ENCODE data around the gene NOSTRIN. TPM values are rescaled to one million over a fixed set of nuclear protein-coding genes. Genes with fewer than 3 reads are reported as not detected.
"Not testable (repeated sequence)": the region's sequence is repeated elsewhere in the genome, so short reads cannot be mapped to it uniquely, and the experiment has no call there.

NOSTRIN gene
- total RNA-seq, 2 experiments from 2014 or later = not detected

DNA sequence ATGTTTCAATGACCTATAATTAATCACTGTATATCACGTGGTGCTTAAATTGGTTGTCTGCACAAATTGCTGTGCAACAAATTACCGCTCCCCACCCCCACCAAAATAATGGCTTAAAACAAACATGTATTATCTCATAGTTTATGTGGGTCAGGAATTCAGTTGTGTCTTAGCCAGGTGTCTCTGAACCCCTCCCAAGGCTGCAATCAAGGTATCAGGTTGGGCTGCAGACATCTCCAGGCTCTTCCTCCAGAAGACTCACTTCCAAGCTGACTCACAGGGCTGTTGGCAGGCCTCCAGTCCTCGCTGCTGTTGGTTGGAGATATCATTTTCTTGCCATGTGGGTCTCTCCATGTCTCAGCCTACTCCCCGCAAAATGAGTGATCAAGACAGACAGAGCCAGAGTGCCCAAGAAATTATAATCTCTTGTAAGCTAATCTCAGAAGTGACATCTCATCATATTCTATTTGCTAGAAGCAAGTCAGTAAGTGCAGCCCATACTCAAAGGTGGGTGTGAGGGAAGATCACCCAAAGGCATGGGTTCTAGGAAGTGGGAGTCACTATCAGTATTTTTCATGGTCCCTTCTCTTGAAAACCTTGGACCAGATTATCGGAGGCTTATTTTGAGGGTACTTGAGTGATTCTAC, 49.4 kb downstream of the NOSTRIN start:
- H3K4me3 Mint-ChIP-seq = no peak overlapping the region
- H3K27me3 Mint-ChIP-seq = no peaks in the 10 kb centered on the region
- ATAC-seq (ENCODE audit: low read depth) (no peak), DNase-seq (no peak)
- no peak overlapping the region for H3K27ac Mint-ChIP-seq
- peaks cover 46% of the 10 kb centered on the region for H3K36me3 Mint-ChIP-seq
- POLR2A ChIA-PET = no interaction called here
- H3K9me3 Mint-ChIP-seq = peaks cover 5% of the 10 kb centered on the region
- no peaks in the 10 kb centered on the region for H3K4me1 Mint-ChIP-seq

- POLR2A ChIA-PET = no interaction called here
- DNase-seq (no peak), ATAC-seq (ENCODE audit: low read depth) (no peak)
- Mint-ChIP-seq H3K27ac (no peak overlapping the region), H3K36me3 (peaks cover 49% of the 10 kb centered on the region), H3K4me3 (no peak overlapping the region), H3K4me1 (no peaks in the 10 kb centered on the region), H3K9me3 (peaks cover 5% of the 10 kb centered on the region), H3K27me3 (no peaks in the 10 kb centered on the region)
Measured at GRCh38 chr2:168852481-168852880, 50.0 kb downstream of the NOSTRIN start.

DNA sequence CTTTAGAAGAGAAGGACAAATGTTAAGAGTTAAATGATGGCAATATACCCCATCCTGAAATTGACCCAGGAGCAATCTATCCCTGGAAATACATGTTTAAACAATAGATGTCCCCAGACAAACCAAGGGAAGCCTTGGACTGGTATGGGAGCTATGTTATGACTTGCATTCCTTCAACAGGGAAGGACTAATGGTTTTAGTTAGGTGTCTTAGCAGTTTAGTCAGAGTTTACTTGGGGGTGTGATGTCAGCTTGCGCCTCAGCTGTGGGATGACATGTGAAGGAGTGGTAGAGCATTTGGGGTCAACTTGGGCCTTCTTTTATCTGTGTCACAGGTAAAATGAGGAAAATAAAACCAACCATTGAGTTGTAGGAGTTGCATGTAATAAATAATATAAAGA, 51.0 kb downstream of the NOSTRIN start:
- DNase-seq (no peak), ATAC-seq (ENCODE audit: low read depth) (no peak)
- Mint-ChIP-seq H3K27ac (no peak overlapping the region), H3K4me3 (no peak overlapping the region), H3K9me3 (peaks cover 5% of the 10 kb centered on the region), H3K27me3 (no peaks in the 10 kb centered on the region), H3K36me3 (peaks cover 54% of the 10 kb centered on the region), H3K4me1 (no peaks in the 10 kb centered on the region)
- POLR2A ChIA-PET = interaction anchor here (0.6 kb wide), 1 partner anchor 130 kb away, joined by 3 read pairs; no protein-coding TSS in a partner anchor

DNA sequence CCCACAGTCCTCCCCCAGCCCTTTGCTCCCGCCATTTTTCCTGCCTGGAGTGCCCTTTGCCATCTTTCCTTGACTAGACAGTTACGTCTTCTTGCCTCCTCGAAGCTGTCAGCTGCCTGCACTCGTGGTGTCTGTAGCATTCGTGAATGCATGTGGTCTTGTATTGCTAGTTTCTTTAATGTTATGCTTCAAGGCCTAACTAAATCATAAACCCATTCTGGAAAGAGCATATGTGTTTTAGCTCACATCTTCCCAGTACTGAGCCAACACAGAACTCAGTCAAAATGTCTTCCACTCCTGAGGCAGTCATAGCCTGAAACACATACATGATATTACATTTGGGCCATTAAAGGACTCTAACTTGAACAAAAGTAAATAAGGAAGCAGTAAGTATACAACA, 52.2 kb downstream of the NOSTRIN start:
- POLR2A ChIA-PET = no interaction called here
- Mint-ChIP-seq H3K27me3 (no peaks in the 10 kb centered on the region), H3K36me3 (peaks cover 57% of the 10 kb centered on the region), H3K27ac (no peak overlapping the region), H3K9me3 (peaks cover 5% of the 10 kb centered on the region), H3K4me3 (no peak overlapping the region), H3K4me1 (no peaks in the 10 kb centered on the region)
- ATAC-seq (ENCODE audit: low read depth) (no peak), DNase-seq (no peak)

GRCh38 chr2:168855601-168856000, 53.2 kb downstream of the NOSTRIN start:
- Mint-ChIP-seq H3K9me3 (peaks cover 5% of the 10 kb centered on the region), H3K27me3 (no peaks in the 10 kb centered on the region), H3K36me3 (peaks cover 56% of the 10 kb centered on the region), H3K4me1 (no peaks in the 10 kb centered on the region), H3K27ac (no peak overlapping the region), H3K4me3 (no peak overlapping the region)
- ATAC-seq (ENCODE audit: low read depth) = no peak
- POLR2A ChIA-PET = no interaction called here
- DNase-seq = no peak

DNA sequence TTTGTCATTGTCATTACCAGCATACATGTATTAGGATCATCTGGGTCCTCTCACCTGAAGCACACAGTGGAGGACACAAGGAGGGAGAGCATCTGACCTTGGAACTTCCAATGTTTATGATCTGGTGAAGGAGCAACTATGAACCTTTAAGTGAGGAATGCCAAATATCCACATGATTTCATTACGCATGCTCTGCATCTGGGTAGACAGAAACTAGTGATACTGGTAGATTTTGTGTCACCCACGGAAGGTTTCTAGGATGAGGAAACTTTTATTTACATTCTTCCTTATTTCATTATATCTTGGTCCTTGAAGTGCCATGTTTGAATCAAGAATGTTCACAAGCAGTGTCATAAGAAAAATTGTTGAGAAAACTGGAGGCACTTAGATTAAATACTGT, 55.7 kb downstream of the NOSTRIN start:
- no peaks in the 10 kb centered on the region for H3K4me1 Mint-ChIP-seq
- POLR2A ChIA-PET = no interaction called here
- DNase-seq (no peak), ATAC-seq (ENCODE audit: low read depth) (no peak)
- no peaks in the 10 kb centered on the region for H3K27me3 Mint-ChIP-seq
- peaks cover 5% of the 10 kb centered on the region for H3K9me3 Mint-ChIP-seq
- H3K4me3 Mint-ChIP-seq = no peak overlapping the region
- peak overlapping the region; percentile 17 for H3K27ac Mint-ChIP-seq
- peaks cover 51% of the 10 kb centered on the region for H3K36me3 Mint-ChIP-seq

DNA sequence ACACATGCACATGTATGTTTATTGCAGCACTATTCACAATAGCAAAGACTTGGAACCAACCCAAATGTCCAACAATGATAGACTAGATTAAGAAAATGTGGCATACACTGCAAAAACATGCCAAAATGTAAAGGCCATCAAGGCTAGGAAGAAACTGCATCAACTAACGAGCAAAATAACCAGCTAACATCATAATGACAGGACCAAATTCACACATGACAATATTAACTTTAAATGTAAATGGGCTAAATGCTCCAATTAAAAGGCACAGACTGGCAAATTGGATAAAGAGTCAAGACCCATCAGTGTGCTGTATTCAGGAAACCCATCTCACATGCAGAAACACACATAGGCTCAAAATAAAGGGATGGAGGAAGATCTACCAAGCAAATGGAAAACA, 64.7 kb downstream of the NOSTRIN start:
- ATAC-seq (ENCODE audit: low read depth); H3K27me3 Mint-ChIP-seq; H3K27ac Mint-ChIP-seq; POLR2A ChIA-PET; DNase-seq; H3K4me3 Mint-ChIP-seq; H3K4me1 Mint-ChIP-seq; H3K9me3 Mint-ChIP-seq: not testable (repeated sequence)
- H3K36me3 Mint-ChIP-seq = peaks cover 73% of the 10 kb centered on the region

GRCh38 chr2:168870369-168870768, 67.9 kb downstream of the NOSTRIN start:
- H3K27ac Mint-ChIP-seq; H3K27me3 Mint-ChIP-seq; POLR2A ChIA-PET; H3K4me1 Mint-ChIP-seq; ATAC-seq (ENCODE audit: low read depth); H3K9me3 Mint-ChIP-seq; DNase-seq; H3K4me3 Mint-ChIP-seq: not testable (repeated sequence)
- peaks cover 67% of the 10 kb centered on the region for H3K36me3 Mint-ChIP-seq

DNA sequence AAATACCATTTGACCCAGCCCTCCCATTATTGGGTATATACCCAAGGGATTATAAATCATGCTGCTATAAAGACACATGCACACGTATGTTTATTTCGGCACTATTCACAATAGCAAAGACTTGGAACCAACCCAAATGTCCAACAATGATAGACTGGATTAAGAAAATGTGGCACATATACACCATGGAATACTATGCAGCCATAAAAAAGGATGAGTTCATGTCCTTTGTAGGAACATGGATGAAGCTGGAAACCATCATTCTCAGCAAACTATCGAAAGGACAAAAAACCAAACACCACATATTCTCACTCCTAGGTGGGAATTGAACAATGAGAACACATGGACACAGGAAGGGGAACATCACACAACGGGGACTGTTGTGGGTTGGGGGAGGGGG, 68.4 kb downstream of the NOSTRIN start:
- H3K36me3 Mint-ChIP-seq = peaks cover 66% of the 10 kb centered on the region
- H3K27ac Mint-ChIP-seq; H3K9me3 Mint-ChIP-seq; ATAC-seq (ENCODE audit: low read depth); H3K4me3 Mint-ChIP-seq; POLR2A ChIA-PET; H3K27me3 Mint-ChIP-seq; DNase-seq; H3K4me1 Mint-ChIP-seq: not testable (repeated sequence)

DNA sequence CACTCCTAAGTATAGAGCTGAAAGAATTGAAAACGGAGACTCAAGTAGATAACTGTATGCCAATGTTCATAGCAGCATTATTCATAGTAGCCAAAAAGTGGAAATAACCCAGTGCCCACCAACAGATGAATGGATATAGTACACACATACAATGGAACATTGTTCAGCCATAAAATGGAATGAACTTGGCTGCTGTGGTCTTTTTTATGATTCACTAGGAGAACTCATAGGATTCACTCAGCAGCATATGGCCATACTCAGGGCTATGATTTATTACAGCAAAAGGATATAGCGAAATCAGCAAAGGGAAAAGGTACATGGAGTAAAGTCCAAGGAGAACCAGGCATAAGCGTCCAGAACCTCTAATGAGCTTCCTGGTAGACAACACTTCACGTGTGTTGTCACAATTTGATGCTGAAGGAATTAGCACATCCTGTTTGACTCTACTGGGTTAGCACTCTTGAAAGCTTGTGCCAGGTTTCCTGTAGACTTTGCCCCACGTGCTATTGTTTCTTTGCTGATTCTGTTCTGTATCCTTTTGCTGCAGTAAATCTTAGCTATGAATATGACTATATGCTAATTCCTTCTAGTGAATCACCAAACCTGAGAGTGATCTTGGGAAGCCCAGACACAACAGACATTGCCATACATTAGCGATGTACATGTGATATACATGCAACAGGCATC, 72.1 kb downstream of the NOSTRIN start:
- ATAC-seq (ENCODE audit: low read depth) = no peak
- POLR2A ChIA-PET = no interaction called here
- H3K9me3 Mint-ChIP-seq = no peaks in the 10 kb centered on the region
- no peak overlapping the region for H3K4me3 Mint-ChIP-seq
- peaks cover 48% of the 10 kb centered on the region for H3K36me3 Mint-ChIP-seq
- no peak overlapping the region for H3K27ac Mint-ChIP-seq
- no peaks in the 10 kb centered on the region for H3K27me3 Mint-ChIP-seq
- peaks cover 2% of the 10 kb centered on the region for H3K4me1 Mint-ChIP-seq
- no peak for DNase-seq

DNA sequence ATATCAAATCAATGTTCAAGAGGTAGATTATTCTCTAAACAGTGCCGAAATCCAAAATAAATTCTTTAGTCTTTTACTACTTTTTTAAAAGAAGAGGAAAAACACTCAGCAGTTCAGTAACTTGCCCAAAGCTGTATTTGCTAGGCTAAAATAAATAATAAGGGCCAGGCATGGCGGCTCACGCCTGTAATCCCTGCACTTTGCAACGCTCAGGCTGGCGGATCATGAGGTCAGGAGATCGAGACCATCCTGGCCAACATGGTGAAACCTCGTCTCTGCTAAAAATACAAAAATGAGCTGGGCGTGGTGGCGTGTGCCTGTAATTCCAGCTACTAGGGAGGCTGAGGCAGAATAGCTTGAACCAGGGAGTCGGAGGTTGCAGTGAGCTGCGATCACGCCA, 79.7 kb downstream of the NOSTRIN start:
- POLR2A ChIA-PET; H3K4me3 Mint-ChIP-seq; ATAC-seq (ENCODE audit: low read depth); H3K27me3 Mint-ChIP-seq; H3K27ac Mint-ChIP-seq; DNase-seq; H3K9me3 Mint-ChIP-seq: not testable (repeated sequence)
- peaks cover 37% of the 10 kb centered on the region for H3K36me3 Mint-ChIP-seq
- peaks cover 21% of the 10 kb centered on the region for H3K4me1 Mint-ChIP-seq

DNA sequence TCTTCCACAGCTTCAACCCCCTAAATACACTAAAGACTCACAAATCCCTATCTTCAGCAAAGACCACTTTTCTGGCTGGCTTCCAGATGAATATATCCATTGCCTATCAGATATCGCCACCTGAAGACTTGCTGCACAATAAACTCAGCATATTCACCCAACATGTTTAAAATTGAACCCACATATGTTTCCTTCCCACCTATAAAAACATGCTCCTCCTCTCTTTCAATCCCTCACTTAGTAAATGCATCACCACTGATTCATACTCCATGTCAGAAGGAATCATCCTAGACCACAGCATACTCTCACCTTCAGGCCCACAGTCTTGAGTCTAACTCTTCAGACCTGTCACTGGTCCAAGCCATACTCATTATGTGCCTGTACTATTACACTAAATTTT, 82.5 kb downstream of the NOSTRIN start:
- H3K4me1 Mint-ChIP-seq = peaks cover 24% of the 10 kb centered on the region
- H3K4me3 Mint-ChIP-seq = no peak overlapping the region
- no peaks in the 10 kb centered on the region for H3K9me3 Mint-ChIP-seq
- no peak for DNase-seq
- H3K36me3 Mint-ChIP-seq = peaks cover 43% of the 10 kb centered on the region
- ATAC-seq (ENCODE audit: low read depth) = no peak
- no peaks in the 10 kb centered on the region for H3K27me3 Mint-ChIP-seq
- POLR2A ChIA-PET = no interaction called here
- no peak overlapping the region for H3K27ac Mint-ChIP-seq

GRCh38 chr2:168889635-168890005, 87.2 kb downstream of the NOSTRIN start:
- POLR2A ChIA-PET = no interaction called here
- H3K4me3 Mint-ChIP-seq = peak overlapping the region; percentile 93
- H3K9me3 Mint-ChIP-seq = no peaks in the 10 kb centered on the region
- H3K4me1 Mint-ChIP-seq = peaks cover 17% of the 10 kb centered on the region
- H3K36me3 Mint-ChIP-seq = peaks cover 27% of the 10 kb centered on the region
- peak overlapping the region; percentile 95 for H3K27ac Mint-ChIP-seq
- no peak for DNase-seq
- H3K27me3 Mint-ChIP-seq = peaks cover 28% of the 10 kb centered on the region
- no peak for ATAC-seq (ENCODE audit: low read depth)

DNA sequence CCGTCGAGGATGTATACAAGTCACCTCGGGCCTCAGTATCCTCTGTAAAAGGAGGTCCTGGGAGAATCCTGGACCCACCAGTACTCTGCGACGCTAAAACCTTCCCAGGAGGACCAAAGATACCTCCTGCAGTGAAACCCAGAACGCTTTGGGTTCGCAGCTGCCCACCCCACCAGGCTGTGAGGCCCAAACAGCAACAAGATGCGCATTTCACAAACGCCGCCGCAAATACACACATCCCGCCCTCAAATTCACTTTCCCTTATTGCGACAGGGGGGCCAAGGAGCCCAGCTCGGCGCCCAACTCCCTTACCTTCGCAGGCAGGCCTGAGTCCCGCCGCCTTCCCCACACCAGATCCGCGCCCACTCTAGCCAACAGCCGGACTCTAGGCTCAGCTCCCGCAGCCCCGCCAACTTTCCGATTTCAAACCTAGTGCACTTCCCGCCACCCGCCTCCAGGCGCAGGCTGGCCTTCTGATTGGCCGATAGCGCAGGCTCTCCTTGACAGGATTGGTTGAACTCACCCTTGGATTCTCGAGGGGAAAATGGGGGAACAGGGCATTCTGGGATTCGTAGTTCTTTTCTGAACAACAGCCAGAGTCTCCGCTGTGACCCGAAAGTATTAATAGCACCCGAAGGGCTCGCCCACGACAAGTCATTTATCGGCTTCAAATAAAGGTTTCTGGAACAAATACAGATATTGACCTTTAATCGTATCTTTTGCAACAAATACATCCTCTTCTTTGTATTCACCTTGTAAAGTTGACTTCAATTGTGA, 87.8 kb downstream of the NOSTRIN start, which contains the start of gene SPC25:
Gene SPC25, minus strand, starts transcription at position 425 of the 777 bp plus-strand sequence. CDS start 911 bp downstream, outside the sequence.
- Mint-ChIP-seq H3K9me3 (no peaks in the 10 kb centered on the region), H3K4me1 (peaks cover 15% of the 10 kb centered on the region), H3K36me3 (peaks cover 23% of the 10 kb centered on the region), H3K4me3 (peak within 1 kb of the TSS; percentile 93), H3K27ac (peak within 1 kb of the TSS; percentile 95), H3K27me3 (peaks cover 32% of the 10 kb centered on the region)
- ATAC-seq (ENCODE audit: low read depth) = peak; percentile 99
- POLR2A ChIA-PET = no interaction called here
- peak; percentile 88 for DNase-seq

Measured in activated naive CD8-positive, alpha-beta T cell treated with anti-CD3 and anti-CD28 coated beads, Interleukin-2, amount 10 ng/mL, durations not matched to agents 7 days and 5 days (primary cell).